Activated CD8-positive, alpha-beta memory T cell treated with anti-CD3 and anti-CD28 coated beads, Interleukin-2, amount 50 U/mL, for 1 hour (primary cell): ENCODE measurements around the gene ELMO3.

Experiments
- DNase-seq: peaks from one replicate; pipeline ENCODE4 v3.0.0-alpha.2; 2020; ENCODE audit errors: extremely low read depth

ELMO3 gene

GRCh38 chr16:67199011-67199807 lies at the start of gene ELMO3:
TSS of gene ELMO3 (plus strand) at chr16:67199131. CDS start at chr16:67199327, 196 bp downstream.
- DNase-seq = no peak

- DNase-seq = no peak
Observed at GRCh38 chr16:67149276-67150046, 49.5 kb upstream of the ELMO3 start.

GRCh38 chr16:67150047-67150832 lies 48.7 kb upstream of the ELMO3 start:
- DNase-seq = no peak

- no peak for DNase-seq
Observed at GRCh38 chr16:67150833-67151396, 48.0 kb upstream of the ELMO3 start, which contains the start of gene B3GNT9. TSS of gene B3GNT9 (minus strand) at chr16:67150998. CDS start at chr16:67150485, 513 bp downstream.

- no peak for DNase-seq
Observed at GRCh38 chr16:67151431-67152097, 47.4 kb upstream of the ELMO3 start.

GRCh38 chr16:67154578-67155294 lies 44.2 kb upstream of the ELMO3 start:
- DNase-seq = no peak

- no peak for DNase-seq
Observed at GRCh38 chr16:67155295-67156142, 43.4 kb upstream of the ELMO3 start.

- DNase-seq = no peak
Observed at GRCh38 chr16:67156143-67156844, 42.6 kb upstream of the ELMO3 start.

GRCh38 chr16:67157106-67157748 lies 41.7 kb upstream of the ELMO3 start:
- no peak for DNase-seq

GRCh38 chr16:67157892-67158635 lies 40.9 kb upstream of the ELMO3 start:
- DNase-seq = no peak

- DNase-seq = no peak
Observed at GRCh38 chr16:67158637-67159600, 40.0 kb upstream of the ELMO3 start.

- no peak for DNase-seq
Observed at GRCh38 chr16:67161595-67162058, 37.3 kb upstream of the ELMO3 start.

- DNase-seq = no peak
Observed at GRCh38 chr16:67162506-67163163, 36.3 kb upstream of the ELMO3 start.

- DNase-seq = no peak
Observed at GRCh38 chr16:67163164-67163998, 35.5 kb upstream of the ELMO3 start.

- no peak for DNase-seq
Observed at GRCh38 chr16:67163999-67164558, 34.9 kb upstream of the ELMO3 start.
